H9 (cell line): ENCODE data around the gene GPBP1L1. TPM values are rescaled to one million over a fixed set of nuclear protein-coding genes. Genes with fewer than 3 reads are reported as not detected.

Source experiments
- DNase-seq: peaks from one replicate; pipeline ENCODE4 v3.0.0-alpha.2; 2017
- H2AFZ ChIP-seq: one replicate; pipeline ENCODE4 v1.6.1; 2013; ENCODE audit warnings: mild to moderate bottlenecking, low read length, control low read depth, moderate library complexity
- H2AK5ac ChIP-seq: 2 replicates; pipeline ENCODE4 v1.6.1; 2013; ENCODE audit warnings: low read length, control low read depth, mixed read lengths; ENCODE audit not compliant: insufficient read length
- H2BK120ac ChIP-seq: one replicate; pipeline ENCODE4 v1.6.1; 2013; ENCODE audit warnings: low read depth, mild to moderate bottlenecking, low read length, control low read depth, inconsistent platforms; ENCODE audit not compliant: poor library complexity, severe bottlenecking
- H2BK12ac ChIP-seq: 2 replicates; pipeline ENCODE4 v1.6.1; 2013; ENCODE audit warnings: low read length, control low read depth, mixed read lengths, low read depth; ENCODE audit not compliant: insufficient read length
- H2BK15ac ChIP-seq: 2 replicates; pipeline ENCODE4 v1.6.1; 2013; ENCODE audit warnings: low read depth, low read length, control low read depth
- H2BK20ac ChIP-seq: one replicate; pipeline ENCODE4 v1.6.1; 2013; ENCODE audit warnings: low read depth, mild to moderate bottlenecking, low read length, control low read depth, inconsistent platforms; ENCODE audit not compliant: poor library complexity, severe bottlenecking
- H2BK5ac ChIP-seq: 2 replicates; pipeline ENCODE4 v1.6.1; 2013; ENCODE audit warnings: low read length, control low read depth, mixed read lengths; ENCODE audit not compliant: insufficient read length
- H3K14ac ChIP-seq: 2 replicates; pipeline ENCODE4 v1.6.1; 2013; ENCODE audit warnings: low read length, control low read depth; ENCODE audit not compliant: insufficient read depth
- H3K18ac ChIP-seq: 2 replicates; pipeline ENCODE4 v1.6.1; 2013; ENCODE audit warnings: low read depth, mild to moderate bottlenecking, mixed read lengths, low read length, control low read depth; ENCODE audit not compliant: insufficient read length
- H3K23ac ChIP-seq: 2 replicates; pipeline ENCODE4 v1.6.1; 2013; ENCODE audit warnings: low read length, control low read depth, mixed read lengths, low read depth; ENCODE audit not compliant: insufficient read length
- H3K23me2 ChIP-seq: 2 replicates; pipeline ENCODE4 v1.6.1; 2013; ENCODE audit warnings: low read depth, mild to moderate bottlenecking, mixed read lengths, low read length, control low read depth; ENCODE audit not compliant: insufficient read length, poor library complexity, severe bottlenecking
- H3K27ac ChIP-seq: 2 replicates; pipeline ENCODE4 v1.5.1; 2013; ENCODE audit warnings: low read length, control low read depth, mixed read lengths, low read depth; ENCODE audit not compliant: insufficient read length
- H3K27me3 ChIP-seq: 2 replicates; pipeline ENCODE4 v1.6.1; 2013; ENCODE audit warnings: low read length, control low read depth, inconsistent platforms; ENCODE audit not compliant: insufficient read depth
- H3K4ac ChIP-seq: 2 replicates; pipeline ENCODE4 v1.6.1; 2013; ENCODE audit warnings: low read depth, mild to moderate bottlenecking, control low read depth, inconsistent platforms, low read length, moderate library complexity
- H3K4me1 ChIP-seq: 2 replicates; pipeline ENCODE4 v1.6.1; 2013; ENCODE audit warnings: low read length, control low read depth, inconsistent platforms; ENCODE audit not compliant: insufficient read depth
- H3K4me2 ChIP-seq: 2 replicates; pipeline ENCODE4 v1.6.1; 2013; ENCODE audit warnings: low read length, control low read depth, mixed read lengths; ENCODE audit not compliant: insufficient read length, insufficient read depth
- H3K56ac ChIP-seq: 2 replicates; pipeline ENCODE4 v1.6.1; 2013; ENCODE audit warnings: low read depth, mild to moderate bottlenecking, mixed read lengths, low read length, control low read depth; ENCODE audit not compliant: insufficient read length
- H3K79me1 ChIP-seq: 2 replicates; pipeline ENCODE4 v1.6.1; 2013; ENCODE audit warnings: low read depth, mild to moderate bottlenecking, moderate library complexity, low read length, control low read depth, inconsistent platforms; ENCODE audit not compliant: insufficient read depth, poor library complexity, severe bottlenecking
- H3K79me2 ChIP-seq: 2 replicates; pipeline ENCODE4 v1.6.1; 2013; ENCODE audit warnings: low read length, control low read depth, inconsistent platforms; ENCODE audit not compliant: insufficient read depth
- H3K9ac ChIP-seq: 2 replicates; pipeline ENCODE4 v1.6.1; 2013; ENCODE audit warnings: low read length, control low read depth, mixed read lengths; ENCODE audit not compliant: insufficient read length; ENCODE audit errors: extremely low read depth
- H3K9me3 ChIP-seq: one replicate; pipeline ENCODE4 v1.6.1; 2013; ENCODE audit warnings: low read depth, low read length, inconsistent platforms; ENCODE audit not compliant: control insufficient read depth
- H3T11ph ChIP-seq: one replicate; pipeline ENCODE4 v1.6.1; 2013; ENCODE audit warnings: mild to moderate bottlenecking, low read length, control low read depth, inconsistent platforms
- H4K20me1 ChIP-seq: one replicate; pipeline ENCODE4 v1.6.1; 2013; ENCODE audit not compliant: control insufficient read depth, insufficient read length, insufficient read depth
- H4K5ac ChIP-seq: 2 replicates; pipeline ENCODE4 v1.6.1; 2013; ENCODE audit warnings: low read depth, mild to moderate bottlenecking, mixed read lengths, low read length, control low read depth; ENCODE audit not compliant: insufficient read length
- H4K8ac ChIP-seq: replicated peaks from 2 replicates; pipeline ENCODE4 v1.6.1; 2013; ENCODE audit warnings: low read length, control low read depth, mixed read lengths, low read depth; ENCODE audit not compliant: insufficient read length
- H4K91ac ChIP-seq: 2 replicates; pipeline ENCODE4 v1.6.1; 2013; ENCODE audit warnings: low read depth, mild to moderate bottlenecking, moderate library complexity, mixed read lengths, low read length, control low read depth; ENCODE audit not compliant: insufficient read length
- H3K27ac Mint-ChIP-seq, 3 experiments: 2 replicates in 2 of 3; 3 replicates in 1 of 3; pipeline ENCODE4 v1.8.0; 2020 to 2021; ENCODE audit warnings: mixed read lengths in 3 of 3, mild to moderate bottlenecking in 1 of 3, moderate library complexity in 1 of 3
- H3K27me3 Mint-ChIP-seq: 2 replicates; pipeline ENCODE4 v1.8.0; 2021; ENCODE audit warnings: low read depth, mild to moderate bottlenecking, moderate library complexity, mixed read lengths
- H3K36me3 Mint-ChIP-seq, 3 experiments: 2 replicates in 2 of 3; 3 replicates in 1 of 3; pipeline ENCODE4 v1.8.0; 2020 to 2021; ENCODE audit warnings: low read depth in 3 of 3, mixed read lengths in 3 of 3; ENCODE audit not compliant: insufficient read depth in 1 of 3
- H3K4me1 Mint-ChIP-seq, 2 experiments: 2 replicates each; pipeline ENCODE4 v1.8.0; 2020; ENCODE audit warnings: mixed read lengths in 2 of 2
- H3K4me3 Mint-ChIP-seq, 2 experiments: 2 replicates in 1 of 2; 3 replicates in 1 of 2; pipeline ENCODE4 v1.8.0; 2020 to 2021; ENCODE audit warnings: mild to moderate bottlenecking in 2 of 2, mixed read lengths in 2 of 2, moderate library complexity in 1 of 2
- H3K9me3 Mint-ChIP-seq, 2 experiments: 2 replicates in 1 of 2; 3 replicates in 1 of 2; pipeline ENCODE4 v1.8.0; 2020; ENCODE audit warnings: mild to moderate bottlenecking in 2 of 2, mixed read lengths in 2 of 2, moderate library complexity in 1 of 2
- WGBS: extraction: QIAGEN DNeasy Blood & Tissue Kit; methylation state at CpG from one replicate; pipeline ENCODE4 v1.1.7; 2013; ENCODE audit warnings: missing lambda C conversion rate, low lambda C conversion rate, mixed read lengths; ENCODE audit not compliant: insufficient read length; ENCODE audit errors: extremely low coverage; 5-methylcytosine and 5-hydroxymethylcytosine counted together
- total RNA-seq: library from RNA; stranded (reverse); gene quantifications from 2 replicates; pipeline ENCODE4 v1.2.1, GENCODE V29; 2021
- TF ChIP-seq, protein P1 (sequence below): fragments of 200-600 bp; sonication (generic); conservative IDR thresholded peaks from 3 replicates; pipeline ENCODE4 v1.8.0; 2021; ENCODE audit warnings: antibody characterized with exemption, mild to moderate bottlenecking

The GPBP1L1 gene
- total RNA-seq, 1 experiment from 2014 or later: 115 TPM

DNA sequence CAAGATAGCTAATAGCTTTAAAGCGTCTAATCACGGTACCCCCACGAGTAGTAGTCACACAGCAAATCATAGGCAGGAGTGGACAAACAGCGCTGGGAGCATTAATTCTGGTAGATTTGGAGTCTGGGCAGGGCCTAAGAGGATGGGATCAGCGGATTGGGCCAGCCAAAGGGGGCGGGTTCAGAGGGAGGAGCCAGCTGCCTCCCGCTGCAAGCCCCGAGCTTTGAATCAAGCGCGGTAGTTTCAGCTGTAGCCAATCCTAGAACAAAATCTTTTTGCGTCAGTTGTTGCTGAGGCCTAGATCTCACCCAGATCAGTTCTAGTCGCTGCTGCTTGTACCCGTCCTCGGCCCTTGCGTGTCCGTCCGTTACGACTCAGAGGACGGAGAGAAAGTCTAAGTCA is 103.1 kb downstream of the GPBP1L1 start:
- Histone ChIP-seq H3K23me2 (peaks cover 6% of the 10 kb centered on the region), H3K9me3 (no peaks in the 10 kb centered on the region), H4K20me1 (no peaks in the 10 kb centered on the region), H2BK12ac (no peak overlapping the region), H2BK15ac (no peak overlapping the region), H3K4me2 (peak overlapping the region; percentile 81), H3K79me1 (no peaks in the 10 kb centered on the region), H2BK5ac (no peak overlapping the region), H3K4ac (no peak overlapping the region), H3K18ac (no peak overlapping the region), H4K8ac (no peak overlapping the region), H2BK120ac (no peak overlapping the region), H3K4me1 (no peaks in the 10 kb centered on the region), H2BK20ac (no peak overlapping the region), H3K56ac (no peak overlapping the region), H3K27me3 (no peaks in the 10 kb centered on the region), H4K91ac (no peak overlapping the region), H4K5ac (no peak overlapping the region), H3K79me2 (peaks cover 35% of the 10 kb centered on the region), H3K23ac (no peak overlapping the region), H2AFZ (no peak overlapping the region), H3T11ph (no peak overlapping the region), H3K9ac (peak overlapping the region; percentile 57), H3K27ac (no peak overlapping the region), H3K14ac (no peak overlapping the region), H2AK5ac (no peak overlapping the region)
- peak overlapping the region; percentile 99 to 100 (median 100) for H3K27ac Mint-ChIP-seq
- no CpG with 5 or more reads among the region's 19 CpGs for WGBS
- TF ChIP-seq, protein P1, sequence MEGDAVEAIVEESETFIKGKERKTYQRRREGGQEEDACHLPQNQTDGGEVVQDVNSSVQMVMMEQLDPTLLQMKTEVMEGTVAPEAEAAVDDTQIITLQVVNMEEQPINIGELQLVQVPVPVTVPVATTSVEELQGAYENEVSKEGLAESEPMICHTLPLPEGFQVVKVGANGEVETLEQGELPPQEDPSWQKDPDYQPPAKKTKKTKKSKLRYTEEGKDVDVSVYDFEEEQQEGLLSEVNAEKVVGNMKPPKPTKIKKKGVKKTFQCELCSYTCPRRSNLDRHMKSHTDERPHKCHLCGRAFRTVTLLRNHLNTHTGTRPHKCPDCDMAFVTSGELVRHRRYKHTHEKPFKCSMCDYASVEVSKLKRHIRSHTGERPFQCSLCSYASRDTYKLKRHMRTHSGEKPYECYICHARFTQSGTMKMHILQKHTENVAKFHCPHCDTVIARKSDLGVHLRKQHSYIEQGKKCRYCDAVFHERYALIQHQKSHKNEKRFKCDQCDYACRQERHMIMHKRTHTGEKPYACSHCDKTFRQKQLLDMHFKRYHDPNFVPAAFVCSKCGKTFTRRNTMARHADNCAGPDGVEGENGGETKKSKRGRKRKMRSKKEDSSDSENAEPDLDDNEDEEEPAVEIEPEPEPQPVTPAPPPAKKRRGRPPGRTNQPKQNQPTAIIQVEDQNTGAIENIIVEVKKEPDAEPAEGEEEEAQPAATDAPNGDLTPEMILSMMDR: no peak
- peaks cover 22 to 29% (median 26%) of the 10 kb centered on the region in 3 experiments for H3K36me3 Mint-ChIP-seq
- DNase-seq: peak; percentile 97
- H3K27me3 Mint-ChIP-seq: peaks cover 3% of the 10 kb centered on the region; the same call in 1 of the 2 replicates
- peaks cover 15 to 26% of the 10 kb centered on the region in 2 experiments for H3K4me1 Mint-ChIP-seq
- H3K4me3 Mint-ChIP-seq: peak overlapping the region; percentile 99 to 100
- H3K9me3 Mint-ChIP-seq: peaks cover 2 to 3% of the 10 kb centered on the region in 2 experiments; a peak in 3 of 5 replicates

Other genes starting within 250 kb of the GPBP1L1 start
- gene TESK2, start 195.4 kb downstream of the GPBP1L1 start, total RNA-seq: 6.2 and 7.2 TPM in 2 replicates
- gene CCDC163, start 186.5 kb downstream of the GPBP1L1 start, total RNA-seq: 1.4 and 2.4 TPM in 2 replicates
- 11.9 and 12.8 TPM in 2 replicates for gene MMACHC, start 186.2 kb downstream of the GPBP1L1 start, total RNA-seq
- gene PRDX1, start 164.6 kb downstream of the GPBP1L1 start, total RNA-seq: 1,003 and 1,011 TPM in 2 replicates
- 286 and 311 TPM in 2 replicates for gene AKR1A1, start 135.7 kb downstream of the GPBP1L1 start, total RNA-seq
- 484 and 514 TPM in 2 replicates for gene NASP, start 102.5 kb downstream of the GPBP1L1 start, total RNA-seq
- gene CCDC17, start 62.5 kb downstream of the GPBP1L1 start, total RNA-seq: 1.0 and 1.9 TPM in 2 replicates
- gene TMEM69, start 1.6 kb upstream of the GPBP1L1 start, total RNA-seq: 29.1 and 30.7 TPM in 2 replicates
- gene IPP, start 64.1 kb upstream of the GPBP1L1 start, total RNA-seq: 5.4 and 6.3 TPM in 2 replicates
- gene MAST2, start 117.1 kb upstream of the GPBP1L1 start, total RNA-seq: 28.8 and 29.7 TPM in 2 replicates